HepG2 (cell line): Measurements from ENCODE around the gene ICAM5. TPM values are rescaled to one million over a fixed set of nuclear protein-coding genes. Genes with fewer than 3 reads are reported as not detected.

ENCODE experiments used
- FOXA3 ChIP-seq: IDR thresholded peaks from 2 replicates; pipeline ENCODE4 v1.6.1; 2016; ENCODE audit warnings: missing genetic modification reagents, missing compliant biosample characterization
- HNF1B ChIP-seq: sonication (generic); formaldehyde crosslinking; IDR thresholded peaks from 2 replicates; pipeline ENCODE4 v1.5.1; 2020; ENCODE audit warnings: mild to moderate bottlenecking, moderate library complexity, missing genetic modification reagents
- IRX3 ChIP-seq: sonication (generic); formaldehyde crosslinking; IDR thresholded peaks from 2 replicates; pipeline ENCODE4 v1.8.1; 2023; ENCODE audit warnings: mild to moderate bottlenecking, low read depth, missing genetic modification reagents, borderline replicate concordance
- MXD1 ChIP-seq: sonication (generic); formaldehyde crosslinking; IDR thresholded peaks from 2 replicates; pipeline ENCODE4 v1.4.0; 2020; ENCODE audit warnings: mild to moderate bottlenecking, missing genetic modification reagents
- PAF1 ChIP-seq: IDR thresholded peaks from 2 replicates; pipeline ENCODE4 v1.6.1; 2016; ENCODE audit warnings: missing genetic modification reagents, missing compliant biosample characterization
- RBAK ChIP-seq: sonication (generic); formaldehyde crosslinking; IDR thresholded peaks from 2 replicates; pipeline ENCODE4 v1.5.1; 2020; ENCODE audit warnings: mild to moderate bottlenecking, missing genetic modification reagents
- REXO4 ChIP-seq: sonication (generic); formaldehyde crosslinking; IDR thresholded peaks from 2 replicates; pipeline ENCODE4 v1.8.0; 2022; ENCODE audit warnings: missing genetic modification reagents, mild to moderate bottlenecking, borderline replicate concordance
- SALL1 ChIP-seq: sonication (generic); formaldehyde crosslinking; IDR thresholded peaks from 2 replicates; pipeline ENCODE4 v1.8.0; 2022; ENCODE audit warnings: mild to moderate bottlenecking, missing genetic modification reagents
- SP5 ChIP-seq: IDR thresholded peaks from 2 replicates; pipeline ENCODE4 v1.6.1; 2016; ENCODE audit warnings: low read depth, borderline replicate concordance
- STAT5B ChIP-seq: sonication (generic); formaldehyde crosslinking; IDR thresholded peaks from 2 replicates; pipeline ENCODE4 v1.4.0; 2020; ENCODE audit warnings: missing genetic modification reagents
- UBTF ChIP-seq: sonication (generic); formaldehyde crosslinking; IDR thresholded peaks from 2 replicates; pipeline ENCODE4 v1.4.0; 2020; ENCODE audit warnings: mild to moderate bottlenecking, missing genetic modification reagents
- ZC3H4 ChIP-seq: sonication (generic); formaldehyde crosslinking; IDR thresholded peaks from 2 replicates; pipeline ENCODE4 v1.4.0; 2020; ENCODE audit warnings: missing genetic modification reagents, borderline replicate concordance
- ZNF33B ChIP-seq: sonication (generic); formaldehyde crosslinking; IDR thresholded peaks from 2 replicates; pipeline ENCODE4 v1.5.1; 2020; ENCODE audit warnings: mild to moderate bottlenecking, missing genetic modification reagents
- ZNF580 ChIP-seq: IDR thresholded peaks from 2 replicates; pipeline ENCODE4 v1.6.1; 2016; ENCODE audit warnings: low read depth, borderline replicate concordance
- ZNF770 ChIP-seq: sonication (generic); formaldehyde crosslinking; IDR thresholded peaks from 2 replicates; pipeline ENCODE4 v1.5.0; 2020; ENCODE audit warnings: mild to moderate bottlenecking, missing genetic modification reagents
- ZSCAN5A ChIP-seq: sonication (generic); formaldehyde crosslinking; IDR thresholded peaks from 2 replicates; pipeline ENCODE4 v1.8.0; 2022; ENCODE audit warnings: mild to moderate bottlenecking, missing genetic modification reagents, borderline replicate concordance
- polyA plus RNA-seq, 8 experiments: library from polyadenylated mRNA; depleted of rRNA in 3 of 8; stranded (reverse) in 7 of 8; unstranded in 1 of 8; fragments of >200 nt; fragmentation: Illumina TruSeq in 4 of 8; extraction: Trizol in 4 of 8; gene quantifications; 2 replicates each; pipeline versions ENCODE4 v1.2.1 to v1.2.3, GENCODE V29; 2011 to 2016; ENCODE audit warnings: low read depth in 4 of 8, missing spikeins in 1 of 8, mixed read lengths in 1 of 8; ENCODE audit not compliant: insufficient read depth in 1 of 8
- total RNA-seq, 5 experiments: library from RNA; depleted of rRNA; stranded (reverse); fragments of >200 nt; fragmentation: Illumina TruSeq; extraction: Trizol; gene quantifications; 2 replicates each; pipeline ENCODE4 v1.2.3, GENCODE V29; 2016; ENCODE audit warnings: low read depth in 1 of 5

Gene ICAM5
- total and polyA plus RNA-seq, 2 of the 13 experiments (the other 11 are each of a cell fraction or from before 2014, with no cell fraction given): 0.46 to 1.6 TPM

- peak; percentile 52 for TF ChIP-seq SP5
- peak; percentile 67; the same call in 1 of the 2 replicates for TF ChIP-seq FOXA3 (CRISPR knock-in tag)
- TF ChIP-seq SALL1 (CRISPR knock-in tag): peak; percentile 81
- TF ChIP-seq IRX3 (CRISPR knock-in tag): peak; percentile 74; the same call in 1 of the 2 replicates
- TF ChIP-seq ZC3H4 (CRISPR knock-in tag): no peak
- TF ChIP-seq REXO4 (CRISPR knock-in tag): peak; percentile 51; the same call in 1 of the 2 replicates
- TF ChIP-seq HNF1B (CRISPR knock-in tag): peak; percentile 57
- TF ChIP-seq UBTF (CRISPR knock-in tag): peak; percentile 78
- TF ChIP-seq ZNF770 (CRISPR knock-in tag): peak; percentile 79
- peak; percentile 91 for TF ChIP-seq MXD1
- TF ChIP-seq ZNF33B: peak; percentile 95
- TF ChIP-seq RBAK: no peak
- no peak for TF ChIP-seq PAF1 (CRISPR knock-in tag)
- TF ChIP-seq ZSCAN5A: 0 out of 2 replicates have a peak, but pooled peaks have one; percentile 40
- peak; percentile 77; the same call in 1 of the 2 replicates for TF ChIP-seq STAT5B (CRISPR knock-in tag)
- TF ChIP-seq ZNF580 (CRISPR knock-in tag): peak; percentile 16; the same call in 1 of the 2 replicates
Observed at GRCh38 chr19:10251792-10252694, 37.7 kb upstream of the ICAM5 start, which contains the start of gene MRPL4 (continued).
